ENCODE measurements around the gene KIF5C.
A peak's percentile ranks its signal among the peaks of the same experiment; 100 is the strongest.

KIF5C gene

GRCh38 chr2:149056541-149057255, 181.7 kb downstream of the KIF5C start:
- DNase-seq, result no peak

DNA sequence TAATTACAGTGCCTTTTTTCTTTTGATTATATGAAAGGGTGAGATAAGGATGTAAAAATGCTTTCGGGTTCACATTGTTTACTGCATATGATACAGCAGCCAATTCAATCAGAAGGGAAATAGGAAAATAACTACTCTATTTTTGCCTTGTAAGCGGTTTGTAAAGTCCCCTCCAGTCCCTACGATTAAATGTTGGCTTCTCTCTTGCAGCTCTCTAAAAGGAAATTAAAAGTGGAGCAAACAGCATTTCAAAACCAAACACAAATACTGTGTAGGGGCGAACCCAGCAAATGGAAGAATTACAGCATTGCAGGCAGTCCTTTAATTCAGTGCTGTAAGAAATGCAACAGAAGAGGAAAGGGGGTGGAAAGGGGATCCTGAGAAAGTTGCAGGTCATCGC, 182.4 kb downstream of the KIF5C start:
- DNase-seq, result no peak

- DNase-seq, result no peak
These were observed 183.9 kb downstream of the KIF5C start for GRCh38 chr2:149058936-149059335.

DNA sequence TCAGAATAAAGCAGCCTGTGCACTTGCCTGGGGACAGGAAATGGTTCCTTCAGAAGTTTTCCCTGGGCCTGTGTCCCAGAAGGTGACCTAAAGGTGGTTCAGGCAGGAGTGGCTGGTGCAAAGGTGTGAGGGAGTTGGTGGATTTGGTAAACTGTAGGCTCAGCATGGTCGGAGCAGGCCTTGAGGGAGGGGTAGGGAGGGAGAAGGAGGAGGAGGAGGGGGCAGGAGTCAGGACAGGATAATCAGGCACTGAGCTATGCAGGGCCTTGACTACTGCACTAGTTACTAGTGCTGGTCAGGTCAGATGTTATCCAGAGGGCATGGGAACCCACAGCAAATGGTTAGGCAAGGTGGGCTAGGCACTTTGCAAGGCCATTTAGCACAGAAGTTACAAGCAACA, 184.8 kb downstream of the KIF5C start:
- no peak for DNase-seq

GRCh38 chr2:149061133-149061745, 186.2 kb downstream of the KIF5C start:
- DNase-seq, result no peak

DNA sequence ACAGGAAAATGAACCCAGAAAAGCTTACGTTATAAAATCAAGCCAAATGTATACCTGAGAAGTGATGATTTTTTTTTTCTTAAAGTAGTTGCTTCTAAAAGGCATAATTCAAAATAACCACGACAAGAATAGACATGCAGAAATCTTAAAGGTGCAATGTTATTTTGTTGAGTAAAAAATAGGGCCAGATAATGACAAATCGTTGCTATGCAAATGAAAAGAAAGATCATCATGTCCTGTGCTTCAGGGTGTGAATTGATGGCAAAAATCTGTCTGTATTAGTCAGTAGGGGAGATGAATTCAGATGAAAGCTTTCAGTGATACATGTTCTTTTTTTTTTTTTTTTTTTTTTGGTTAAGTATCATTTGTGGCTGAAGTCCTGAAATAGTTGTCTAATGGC, 187.5 kb downstream of the KIF5C start:
- no peak for DNase-seq

DNA sequence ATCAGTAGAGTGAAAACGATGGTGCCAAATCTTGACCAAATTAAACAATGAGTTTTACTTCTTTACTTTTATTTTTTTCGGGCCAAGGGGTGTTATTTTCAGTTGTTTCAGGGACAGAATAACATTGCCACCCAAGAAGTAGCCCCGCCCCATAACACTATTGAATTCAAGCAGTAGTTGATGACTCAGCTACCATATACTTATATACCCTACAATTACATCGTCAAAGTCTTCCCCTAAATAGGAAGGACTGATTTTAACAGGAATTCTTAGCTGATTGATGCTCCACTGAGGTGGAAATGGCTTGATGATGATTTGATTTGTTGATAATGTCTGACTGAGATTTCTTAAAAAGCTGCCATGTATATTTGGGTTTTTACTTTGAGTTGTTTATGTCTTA, 188.2 kb downstream of the KIF5C start:
- DNase-seq, result no peak

DNA sequence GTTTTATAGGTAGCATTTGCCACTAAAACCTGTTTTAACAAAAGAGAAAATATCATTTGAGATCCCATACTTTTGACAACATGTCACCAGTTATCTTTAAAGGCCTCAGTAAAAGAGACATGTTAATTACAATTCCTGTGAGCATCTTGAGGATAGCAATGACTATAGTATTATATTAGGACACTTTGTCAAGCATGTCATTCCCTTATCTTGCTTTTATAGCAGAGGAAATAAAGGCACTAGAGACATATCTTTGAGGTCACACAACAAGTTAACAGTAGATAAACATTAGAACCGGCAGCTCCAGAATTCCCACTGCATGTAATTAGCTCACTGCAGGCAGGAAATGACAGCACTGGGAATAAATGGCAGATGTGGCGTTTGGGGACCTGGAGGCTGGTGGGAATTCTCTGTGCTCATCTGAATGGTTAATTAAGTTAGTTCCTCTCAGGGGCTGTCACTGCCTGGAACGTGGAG, 189.4 kb downstream of the KIF5C start:
- no peak for DNase-seq

DNA sequence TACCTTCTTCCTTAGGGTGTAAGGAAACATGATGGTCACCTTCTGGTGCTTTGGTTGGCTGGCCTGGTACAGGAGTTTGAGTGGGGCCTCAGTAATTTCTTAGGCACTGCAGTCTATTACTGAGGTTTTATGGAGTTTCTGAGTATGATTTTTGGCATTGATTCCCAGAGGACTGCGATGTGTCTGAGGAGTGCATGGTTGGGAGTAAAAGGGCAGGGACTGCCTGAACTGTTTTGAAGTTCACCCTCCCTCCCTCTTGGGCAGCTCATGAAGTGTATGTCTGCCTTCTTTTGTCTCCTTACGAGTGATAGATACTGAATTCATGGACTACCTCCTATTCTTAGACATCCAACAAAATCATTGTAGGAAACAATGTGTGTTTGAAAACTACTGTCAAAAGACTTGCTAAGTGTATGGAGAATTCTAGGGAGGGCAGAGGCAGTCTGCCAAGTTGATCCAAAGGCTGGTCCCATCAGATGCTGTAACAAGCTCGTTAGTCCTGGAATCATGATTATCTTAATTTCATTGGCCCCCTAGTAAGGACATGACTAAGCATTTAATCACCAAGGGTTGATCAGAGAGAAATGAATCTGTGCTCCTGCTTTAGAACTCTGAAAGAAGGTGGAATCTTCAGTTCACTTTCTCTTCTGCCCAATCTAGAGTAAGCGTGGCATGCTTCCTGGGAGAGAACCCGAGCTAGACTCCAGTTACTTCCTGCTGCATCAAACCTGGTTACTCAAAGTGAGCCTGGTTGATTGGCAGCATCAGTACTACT, 190.0 kb downstream of the KIF5C start:
- no peak for DNase-seq

- no peak for DNase-seq
These were observed 193.4 kb downstream of the KIF5C start for GRCh38 chr2:149068225-149068995.

DNA sequence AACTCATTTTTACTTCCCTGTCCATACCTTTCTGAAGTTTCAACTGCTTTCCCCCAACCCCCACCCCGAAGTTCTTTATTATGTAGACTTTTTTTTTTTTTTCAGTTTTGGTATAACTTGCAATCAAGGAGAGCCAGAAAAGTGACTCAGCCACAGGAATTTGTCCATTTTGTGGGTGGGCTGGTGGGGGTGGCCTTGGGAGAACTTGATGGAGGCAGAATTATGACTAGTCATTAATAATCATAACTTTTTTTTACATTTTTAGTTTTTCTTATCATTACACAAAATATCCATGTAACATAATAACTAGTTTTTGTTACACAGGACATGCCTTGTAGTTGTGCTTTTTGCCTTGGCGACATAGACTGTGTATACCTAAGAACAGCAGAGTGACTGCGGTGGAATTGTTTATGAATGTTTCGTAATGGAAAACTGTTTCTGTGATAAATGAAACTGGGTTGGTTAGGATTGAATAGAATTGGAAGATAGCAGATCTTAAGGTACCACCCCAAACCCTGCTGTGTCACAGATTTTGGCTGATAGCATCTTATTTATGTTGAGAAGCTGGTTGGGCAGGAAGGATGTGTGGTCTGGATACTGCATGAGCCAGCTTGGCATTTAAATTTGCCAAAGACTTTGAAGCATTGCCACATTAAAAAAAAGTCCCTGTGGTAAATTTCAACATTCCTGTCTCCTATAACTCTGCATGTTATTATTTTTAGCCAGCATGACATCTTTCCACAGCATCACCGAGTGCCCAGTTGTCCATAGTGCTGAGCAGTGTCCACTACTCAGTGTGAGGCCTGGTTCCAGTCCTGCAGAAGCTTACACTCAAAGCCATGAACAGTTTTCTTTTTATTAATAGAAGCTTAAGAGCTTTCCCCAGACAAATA, 194.2 kb downstream of the KIF5C start:
- DNase-seq, result peak; percentile 35 to 60 (median 46)

- no peak for DNase-seq
These were observed 195.8 kb downstream of the KIF5C start for GRCh38 chr2:149070681-149071320.

GRCh38 chr2:149075105-149075504, 200.1 kb downstream of the KIF5C start:
- no peak for DNase-seq

DNA sequence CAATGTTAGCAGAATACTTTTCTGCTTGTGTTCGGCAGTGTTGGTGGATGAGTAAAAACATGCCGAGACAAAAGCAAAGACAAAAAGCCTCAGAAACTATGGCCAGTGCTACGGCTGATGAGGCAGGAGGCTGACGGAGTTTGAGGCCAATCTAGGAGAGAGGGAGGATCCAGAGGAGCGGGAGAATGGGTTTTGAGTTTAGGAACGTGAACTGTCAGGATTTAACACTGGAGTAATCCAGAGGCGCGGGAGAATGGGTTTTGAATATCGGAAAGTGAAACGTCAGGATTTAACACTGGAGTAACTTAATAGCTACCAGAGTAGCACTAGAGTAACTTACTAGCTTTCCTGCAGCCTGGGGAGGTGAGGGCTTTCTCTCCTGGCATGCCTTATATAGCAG, 200.8 kb downstream of the KIF5C start:
- no peak for DNase-seq
